Osteocyte (in vitro differentiated cells): ENCODE measurements around the gene RHBDD2. TPM values are rescaled to one million over a fixed set of nuclear protein-coding genes. Genes with fewer than 3 reads are reported as not detected.
"Not testable (repeated sequence)": the region's sequence is repeated elsewhere in the genome, so short reads cannot be mapped to it uniquely, and the experiment has no call there.

ENCODE experiments used
- DNase-seq: peaks from one replicate; pipeline ENCODE4 v3.0.0; 2021; ENCODE audit warnings: mixed read lengths; ENCODE audit not compliant: unreplicated experiment; ENCODE audit errors: extremely low spot score
- H3K27ac Mint-ChIP-seq: one replicate; pipeline ENCODE4 v1.8.0; 2021; ENCODE audit warnings: mild to moderate bottlenecking, mixed read lengths; ENCODE audit not compliant: unreplicated experiment
- H3K27me3 Mint-ChIP-seq: one replicate; pipeline ENCODE4 v1.8.0; 2021; ENCODE audit warnings: mixed read lengths; ENCODE audit not compliant: unreplicated experiment
- H3K36me3 Mint-ChIP-seq: one replicate; pipeline ENCODE4 v1.8.0; 2021; ENCODE audit warnings: mixed read lengths; ENCODE audit not compliant: unreplicated experiment
- H3K4me1 Mint-ChIP-seq: one replicate; pipeline ENCODE4 v1.8.0; 2021; ENCODE audit warnings: mixed read lengths; ENCODE audit not compliant: unreplicated experiment
- H3K4me3 Mint-ChIP-seq: one replicate; pipeline ENCODE4 v1.8.0; 2021; ENCODE audit warnings: mild to moderate bottlenecking, moderate library complexity, mixed read lengths; ENCODE audit not compliant: unreplicated experiment
- H3K9me3 Mint-ChIP-seq: one replicate; pipeline ENCODE4 v1.8.0; 2021; ENCODE audit warnings: mixed read lengths; ENCODE audit not compliant: unreplicated experiment
- total RNA-seq: library from RNA; stranded (reverse); gene quantifications from 2 replicates; pipeline ENCODE4 v1.2.1, GENCODE V29; 2021
- TF ChIP-seq, protein P1 (sequence below): fragments of 200-600 bp; sonication (generic); IDR thresholded peaks from 2 replicates; pipeline ENCODE4 v1.5.0; 2021; ENCODE audit warnings: antibody characterized with exemption, mild to moderate bottlenecking, moderate library complexity

The RHBDD2 gene
- total RNA-seq, 1 donor from 2014 or later = 44.8 TPM

DNA sequence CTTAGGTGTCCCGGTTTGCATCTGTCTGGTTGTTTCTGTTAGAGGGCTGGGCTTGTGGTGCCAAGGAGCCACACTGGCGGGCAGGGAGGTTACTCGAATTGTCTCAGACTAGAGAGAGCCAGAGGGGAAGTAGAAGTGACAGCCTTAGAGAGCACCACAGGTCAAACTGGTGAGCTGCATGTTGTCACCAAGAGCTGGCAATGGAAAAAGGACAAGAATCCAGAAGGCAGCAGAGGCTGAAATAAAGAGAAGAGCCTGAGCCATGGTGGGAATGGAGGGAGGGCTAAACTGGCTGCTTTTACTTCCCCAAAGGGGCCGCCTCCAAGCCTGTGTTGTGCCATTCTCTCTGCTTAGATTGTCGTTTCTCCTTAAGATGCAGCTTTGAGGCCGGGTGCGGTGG is 31.1 kb upstream of the RHBDD2 start:
- no peak overlapping the region for H3K4me3 Mint-ChIP-seq
- TF ChIP-seq, protein P1, sequence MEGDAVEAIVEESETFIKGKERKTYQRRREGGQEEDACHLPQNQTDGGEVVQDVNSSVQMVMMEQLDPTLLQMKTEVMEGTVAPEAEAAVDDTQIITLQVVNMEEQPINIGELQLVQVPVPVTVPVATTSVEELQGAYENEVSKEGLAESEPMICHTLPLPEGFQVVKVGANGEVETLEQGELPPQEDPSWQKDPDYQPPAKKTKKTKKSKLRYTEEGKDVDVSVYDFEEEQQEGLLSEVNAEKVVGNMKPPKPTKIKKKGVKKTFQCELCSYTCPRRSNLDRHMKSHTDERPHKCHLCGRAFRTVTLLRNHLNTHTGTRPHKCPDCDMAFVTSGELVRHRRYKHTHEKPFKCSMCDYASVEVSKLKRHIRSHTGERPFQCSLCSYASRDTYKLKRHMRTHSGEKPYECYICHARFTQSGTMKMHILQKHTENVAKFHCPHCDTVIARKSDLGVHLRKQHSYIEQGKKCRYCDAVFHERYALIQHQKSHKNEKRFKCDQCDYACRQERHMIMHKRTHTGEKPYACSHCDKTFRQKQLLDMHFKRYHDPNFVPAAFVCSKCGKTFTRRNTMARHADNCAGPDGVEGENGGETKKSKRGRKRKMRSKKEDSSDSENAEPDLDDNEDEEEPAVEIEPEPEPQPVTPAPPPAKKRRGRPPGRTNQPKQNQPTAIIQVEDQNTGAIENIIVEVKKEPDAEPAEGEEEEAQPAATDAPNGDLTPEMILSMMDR = no peak
- no peak for DNase-seq
- no peak overlapping the region for H3K27ac Mint-ChIP-seq
- H3K36me3 Mint-ChIP-seq = no peaks in the 10 kb centered on the region
- peaks cover 7% of the 10 kb centered on the region for H3K4me1 Mint-ChIP-seq
- H3K27me3 Mint-ChIP-seq = peaks cover 12% of the 10 kb centered on the region
- no peaks in the 10 kb centered on the region for H3K9me3 Mint-ChIP-seq

DNA sequence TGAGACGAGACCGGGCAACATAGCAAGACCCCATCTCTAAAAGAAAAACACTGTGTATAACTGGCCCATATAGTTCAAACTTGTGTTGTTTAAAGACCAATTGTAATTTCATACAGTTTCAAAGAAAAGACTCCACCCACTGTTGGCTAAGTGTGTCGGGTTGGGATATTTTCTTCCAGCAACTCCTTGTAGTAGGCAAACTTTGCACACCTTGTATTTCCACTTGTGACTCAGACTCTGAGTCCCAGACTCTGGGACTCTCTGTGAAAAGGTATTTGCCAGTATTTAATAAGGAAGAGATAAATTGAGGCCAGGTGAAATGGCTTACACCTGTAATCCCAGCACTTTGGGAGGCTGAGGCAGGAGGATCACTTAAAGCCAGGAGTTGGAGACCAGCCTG is 29.3 kb upstream of the RHBDD2 start:
- Mint-ChIP-seq H3K4me3 (no peak overlapping the region), H3K27me3 (peaks cover 16% of the 10 kb centered on the region), H3K36me3 (no peaks in the 10 kb centered on the region), H3K9me3 (no peaks in the 10 kb centered on the region), H3K4me1 (no peaks in the 10 kb centered on the region), H3K27ac (no peak overlapping the region)
- no peak for DNase-seq
- TF ChIP-seq, protein P1 = no peak

DNA sequence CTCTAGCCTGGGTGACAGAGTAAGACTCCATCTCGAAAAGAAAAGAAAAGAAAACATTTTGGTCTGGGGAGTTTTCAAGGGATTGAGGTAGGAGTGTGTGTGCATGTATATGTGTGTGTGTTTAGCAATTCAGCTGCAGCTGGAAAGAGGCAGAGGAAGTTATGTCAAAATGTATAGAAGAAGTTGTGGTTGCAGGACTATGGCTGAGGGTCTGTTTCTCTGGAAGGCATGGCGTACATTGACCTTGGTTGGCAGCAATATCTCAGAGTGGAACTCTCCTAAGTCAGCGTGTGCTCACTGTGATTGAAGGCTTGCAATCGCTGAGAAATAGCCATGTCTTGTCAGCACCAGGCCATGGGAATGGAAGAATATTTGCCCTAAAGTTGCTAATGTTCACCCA is 28.6 kb upstream of the RHBDD2 start:
- Mint-ChIP-seq H3K4me3 (no peak overlapping the region), H3K9me3 (no peaks in the 10 kb centered on the region), H3K36me3 (no peaks in the 10 kb centered on the region), H3K4me1 (no peaks in the 10 kb centered on the region), H3K27me3 (peaks cover 16% of the 10 kb centered on the region), H3K27ac (no peak overlapping the region)
- TF ChIP-seq, protein P1 = no peak
- no peak for DNase-seq

DNA sequence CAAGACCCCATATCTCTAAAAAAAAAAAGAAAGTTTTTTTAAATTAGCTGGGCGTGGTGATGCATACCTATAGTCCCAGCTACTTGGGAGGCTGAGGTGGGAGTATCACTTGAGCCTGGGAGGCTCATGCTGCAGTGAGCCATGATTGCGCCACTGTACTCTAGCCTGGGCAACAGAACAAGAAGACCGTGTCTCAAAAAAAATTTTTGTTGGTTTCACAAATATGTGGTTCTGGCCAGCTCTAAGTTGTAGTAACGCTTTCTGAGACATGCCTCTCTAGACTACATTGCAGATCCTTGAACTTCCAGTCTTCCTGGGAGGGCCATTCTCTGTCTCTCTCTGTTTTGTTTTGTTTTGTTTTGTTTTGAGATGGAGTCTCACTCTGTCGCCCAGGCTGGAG is 24.6 kb upstream of the RHBDD2 start:
- no peak overlapping the region for H3K27ac Mint-ChIP-seq
- H3K4me1 Mint-ChIP-seq = no peaks in the 10 kb centered on the region
- H3K27me3 Mint-ChIP-seq = peaks cover 21% of the 10 kb centered on the region
- no peak overlapping the region for H3K4me3 Mint-ChIP-seq
- H3K9me3 Mint-ChIP-seq = no peaks in the 10 kb centered on the region
- H3K36me3 Mint-ChIP-seq = no peaks in the 10 kb centered on the region
- TF ChIP-seq, protein P1 = no peak
- no peak for DNase-seq

DNA sequence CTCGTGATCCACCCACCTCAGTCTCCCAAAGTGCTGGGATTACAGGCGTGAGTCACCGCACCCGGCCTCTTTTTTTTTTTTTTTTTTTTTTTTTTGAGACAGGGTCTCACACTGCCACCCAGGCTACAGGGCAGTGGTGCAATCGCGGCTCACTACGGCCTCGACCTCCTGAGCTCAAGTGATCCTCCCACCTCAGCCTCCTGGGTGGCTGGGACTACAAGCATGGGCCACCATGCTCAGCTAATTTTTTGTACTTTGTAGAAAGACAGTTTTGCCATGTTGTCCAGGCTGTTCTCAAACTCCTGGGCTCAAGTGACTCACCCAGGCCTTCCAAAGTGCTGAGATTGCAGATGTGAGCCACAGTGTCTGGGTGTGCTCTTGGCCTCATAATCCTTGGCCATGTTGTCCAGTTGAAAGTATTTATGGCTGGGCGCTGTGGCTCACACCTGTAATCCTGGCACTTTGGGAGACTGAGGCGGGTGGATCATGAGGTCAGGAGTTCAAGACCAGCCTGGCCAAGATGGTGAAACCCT is 24.0 kb upstream of the RHBDD2 start:
- not testable (repeated sequence) for H3K36me3 Mint-ChIP-seq, H3K27ac Mint-ChIP-seq, H3K4me1 Mint-ChIP-seq, H3K4me3 Mint-ChIP-seq, H3K9me3 Mint-ChIP-seq, DNase-seq
- H3K27me3 Mint-ChIP-seq = peaks cover 19% of the 10 kb centered on the region

DNA sequence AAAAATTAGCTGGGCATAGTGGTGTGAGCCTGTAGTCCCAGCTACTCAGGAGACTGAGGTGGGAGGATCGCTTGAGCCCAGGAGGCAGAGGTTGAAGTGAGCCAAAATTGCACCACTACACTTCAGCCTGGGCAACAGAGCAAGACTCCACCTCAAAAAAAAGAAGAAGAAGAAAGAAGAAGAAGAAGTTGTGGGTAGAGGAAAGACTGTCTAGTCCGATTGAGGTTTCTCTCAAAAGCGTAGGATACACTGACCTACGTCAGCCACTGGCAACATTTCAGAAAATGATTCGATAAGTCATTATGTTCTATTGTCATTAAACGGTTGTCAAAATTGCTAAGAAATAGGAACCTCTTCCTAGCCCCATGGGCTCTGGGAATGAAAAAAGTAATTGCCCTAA is 22.3 kb upstream of the RHBDD2 start:
- no peak overlapping the region for H3K4me3 Mint-ChIP-seq
- H3K36me3 Mint-ChIP-seq = no peaks in the 10 kb centered on the region
- H3K27ac Mint-ChIP-seq = no peak overlapping the region
- H3K9me3 Mint-ChIP-seq = no peaks in the 10 kb centered on the region
- no peak for DNase-seq
- H3K27me3 Mint-ChIP-seq = peaks cover 14% of the 10 kb centered on the region
- TF ChIP-seq, protein P1 = no peak
- H3K4me1 Mint-ChIP-seq = no peaks in the 10 kb centered on the region
